ENCODE measurements around the gene SMIM3.

DNA sequence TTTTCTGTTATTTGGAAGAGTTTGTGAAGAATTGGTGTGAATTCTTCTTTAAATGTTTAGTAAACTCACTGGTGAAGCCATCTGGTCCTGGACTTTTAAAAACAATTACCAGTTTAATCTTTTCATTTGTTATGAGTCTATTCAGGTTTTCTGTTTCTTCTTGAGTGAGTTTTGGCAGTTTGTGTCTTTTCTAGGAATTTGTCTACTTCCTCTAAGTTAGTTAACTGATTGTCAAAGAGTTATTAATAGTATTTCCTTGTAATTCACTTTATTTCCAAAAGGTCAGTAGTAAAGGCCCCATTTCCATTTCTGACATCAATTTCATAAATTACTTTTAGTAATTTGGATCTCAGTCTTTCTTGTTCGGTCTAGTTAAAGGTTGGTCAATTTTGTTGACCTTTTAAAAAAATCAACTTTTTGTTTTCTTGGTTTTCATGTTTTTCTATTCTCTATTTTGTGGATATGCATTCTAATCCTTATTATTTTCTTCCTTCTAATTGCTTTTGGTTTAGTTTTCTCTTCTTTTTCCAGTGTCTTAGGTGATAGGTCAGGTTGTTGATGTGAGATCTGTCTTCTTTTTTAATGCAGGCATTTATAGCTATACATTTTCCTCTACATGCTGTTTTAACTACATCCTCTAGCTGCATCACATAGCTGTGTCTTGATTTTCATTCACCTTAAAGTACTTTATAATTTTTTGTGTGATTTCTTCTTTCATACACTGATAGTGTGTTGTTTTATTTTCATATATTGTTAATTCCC lies 7.3 kb upstream of the SMIM3 start:
- TF ChIP-seq CTCF (IDR thresholded peaks at IDR 0.05), result no peak
- no peak for TF ChIP-seq POLR2A (IDR thresholded peaks at IDR 0.05)

Data from adrenal gland (tissue), 5 donors.